ENCODE data around the gene DEF6. TPM values are rescaled to one million over a fixed set of nuclear protein-coding genes. Genes with fewer than 3 reads are reported as not detected.

Gene DEF6
- total and polyA plus RNA-seq, 2 of the 8 experiments (the other 6 are each of a cell fraction or from before 2014, with no cell fraction given): 3.3 to 4.1 TPM

GRCh38 chr6:35267446-35267845, 30.2 kb upstream of the DEF6 start:
- H3K79me1 ChIP-seq (ENCODE audit: low read depth, low read length): no peaks in the 10 kb centered on the region
- no peak overlapping the region for H2BK20ac ChIP-seq (ENCODE audit: low read length)
- H3K79me2 ChIP-seq (ENCODE audit: control insufficient read depth in 1 of 2, insufficient read depth in 2 of 2, low read length in 2 of 2): no peaks in the 10 kb centered on the region
- H3K23me2 ChIP-seq (ENCODE audit: low read depth, low read length): no peaks in the 10 kb centered on the region
- no peak overlapping the region for H2BK120ac ChIP-seq (replicated peaks; ENCODE audit: low read depth, low read length)
- no peak overlapping the region for H3K14ac ChIP-seq (ENCODE audit: insufficient read length)
- H4K91ac ChIP-seq (replicated peaks; ENCODE audit: insufficient read length, low read length): no peak overlapping the region
- H3K27ac ChIP-seq (ENCODE audit: low read depth, low read length): no peak overlapping the region
- H4K5ac ChIP-seq (ENCODE audit: insufficient read length, low read depth, low read length): no peak overlapping the region
- H2AK5ac ChIP-seq (ENCODE audit: low read depth, low read length): no peak overlapping the region
- H3K27me3 ChIP-seq (replicated peaks in 1 of 4; ENCODE audit: control insufficient read depth in 3 of 4, extremely low read depth in 1 of 4, insufficient read depth in 3 of 4, low read length in 3 of 4): no peaks in the 10 kb centered on the region; a peak in 2 of 7 replicates
- FAIRE-seq (no peak), DNase-seq (ENCODE audit: low read depth in 1 of 2, low spot score in 2 of 2) (no peak)
- no peaks in the 10 kb centered on the region for H3K9me3 ChIP-seq (ENCODE audit: insufficient read depth in 2 of 2, low read depth in 1 of 2, low read length in 1 of 2)
- no peak overlapping the region for H4K8ac ChIP-seq (ENCODE audit: extremely low read depth, insufficient read depth, low read length)
- peaks cover 0 to 1% of the 10 kb centered on the region in 2 experiments for H4K20me1 ChIP-seq (replicated peaks in 1 of 2; ENCODE audit: control insufficient read depth in 1 of 2, insufficient read depth in 2 of 2, low read length in 2 of 2)
- H3K23ac ChIP-seq (ENCODE audit: insufficient read length): no peak overlapping the region
- no peak overlapping the region for H3K4me2 ChIP-seq (ENCODE audit: insufficient read depth in 1 of 2, low read depth in 2 of 2, low read length in 2 of 2)
- TF ChIP-seq RBBP5 (IDR thresholded peaks at IDR 0.05; ENCODE audit: borderline replicate concordance, low read depth, low read length) (no peak), SP2 (IDR thresholded peaks at IDR 0.05; ENCODE audit: low read length) (no peak), YY1 (IDR thresholded peaks at IDR 0.05; ENCODE audit: low read depth, low read length) (no peak)
- H3K36me3 ChIP-seq (ENCODE audit: control insufficient read depth in 2 of 4, insufficient read depth in 4 of 4, low read length in 3 of 4): no peaks in the 10 kb centered on the region
- no peak overlapping the region; a peak in 1 of 7 replicates for H3K9ac ChIP-seq (replicated peaks in 1 of 4; ENCODE audit: extremely low read depth in 1 of 4, low read depth in 3 of 4, low read length in 3 of 4)
- POLR2A ChIA-PET (ENCODE audit: partially characterized antibody): interaction anchor here (2.9 kb wide), 1 partner anchor 8 kb away, joined by 15 read pairs; the partner anchor contains the start of gene ZNF76
- no peaks in the 10 kb centered on the region for H3K4me1 ChIP-seq (replicated peaks in 1 of 4; ENCODE audit: control insufficient read depth in 3 of 4, insufficient read depth in 4 of 4, low read length in 3 of 4)
- no peak overlapping the region for H2BK15ac ChIP-seq (ENCODE audit: low read length)
- no peak overlapping the region for H3K18ac ChIP-seq (ENCODE audit: extremely low read depth, low read length)
- H2BK12ac ChIP-seq (ENCODE audit: low read depth, low read length): no peak overlapping the region
- no peak overlapping the region for H3K56ac ChIP-seq (replicated peaks; ENCODE audit: insufficient read length, low read depth, low read length)
- no peak overlapping the region for H2AFZ ChIP-seq (ENCODE audit: low read length)
- CTCF ChIA-PET (ENCODE audit: partially characterized antibody): interaction anchor here (0.9 to 1.0 kb wide), 3 partner anchors 9 to 61 kb away, joined by 3 to 6 read pairs (median 5); no protein-coding TSS in a partner anchor
- H3K4me3 ChIP-seq (ENCODE audit: extremely low read depth in 1 of 4, insufficient read depth in 2 of 4, low read depth in 3 of 4, low read length in 4 of 4): no peak overlapping the region
- 90% methylated on average over 8 of the region's 8 CpGs; no CpG with 5 or more reads in 1 of the 2 experiments for WGBS, 2 experiments (ENCODE audit: extremely low coverage in 1 of 2, insufficient coverage in 1 of 2, insufficient read length in 1 of 2, insufficient replicate concordance in 2 of 2, low coverage in 1 of 2, low lambda C conversion rate in 2 of 2, missing lambda C conversion rate in 1 of 2)
- H2BK5ac ChIP-seq (ENCODE audit: low read depth, low read length): no peak overlapping the region
- H3K4ac ChIP-seq (replicated peaks; ENCODE audit: insufficient read length, low read depth, low read length): no peak overlapping the region
